ES-I3 (cell line): Measurements from ENCODE around the gene TRAPPC3L.

Experiments used
- H3K36me3 ChIP-seq: 2 replicates; pipeline ENCODE4 v1.6.1; 2013; ENCODE audit warnings: mild to moderate bottlenecking, low read length, control low read depth, moderate library complexity; ENCODE audit not compliant: insufficient read depth
- H3K4me1 ChIP-seq: 2 replicates; pipeline ENCODE4 v1.6.1; 2013; ENCODE audit warnings: mild to moderate bottlenecking, control low read depth, low read length; ENCODE audit not compliant: insufficient read depth
- H3K9ac ChIP-seq: 2 replicates; pipeline ENCODE4 v1.6.1; 2013; ENCODE audit warnings: low read depth, mild to moderate bottlenecking, low read length, moderate library complexity
- H3K9me3 ChIP-seq: 2 replicates; pipeline ENCODE4 v1.6.1; 2013; ENCODE audit warnings: mild to moderate bottlenecking, low read length, moderate library complexity; ENCODE audit not compliant: control insufficient read depth, insufficient read depth

TRAPPC3L gene

DNA sequence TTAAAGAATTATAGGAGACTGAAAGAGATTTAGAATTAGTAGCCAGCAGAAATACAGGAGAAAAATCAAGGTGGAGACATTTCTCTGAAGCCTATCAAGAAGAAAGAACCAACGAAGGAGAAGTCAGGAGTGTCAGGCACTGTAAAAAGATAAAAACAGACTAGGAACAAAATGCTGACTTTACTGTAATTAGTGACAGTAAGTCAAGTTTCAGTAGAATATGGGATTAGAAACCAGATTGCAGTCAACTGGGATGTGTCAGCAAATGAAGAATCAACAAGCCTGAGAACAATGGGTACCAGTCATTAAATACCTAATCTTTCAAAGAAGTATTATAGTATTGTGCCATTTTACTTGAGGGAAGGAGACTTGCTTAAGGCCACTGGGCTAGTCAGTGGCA, 62.7 kb downstream of the TRAPPC3L start:
- Histone ChIP-seq H3K9ac (no peak overlapping the region), H3K9me3 (no peaks in the 10 kb centered on the region), H3K4me1 (no peaks in the 10 kb centered on the region), H3K36me3 (no peaks in the 10 kb centered on the region)

GRCh38 chr6:116476002-116476678, 69.3 kb downstream of the TRAPPC3L start:
- H3K36me3 ChIP-seq = no peaks in the 10 kb centered on the region
- no peaks in the 10 kb centered on the region for H3K4me1 ChIP-seq
- H3K9me3 ChIP-seq = no peaks in the 10 kb centered on the region
- H3K9ac ChIP-seq = no peak overlapping the region

DNA sequence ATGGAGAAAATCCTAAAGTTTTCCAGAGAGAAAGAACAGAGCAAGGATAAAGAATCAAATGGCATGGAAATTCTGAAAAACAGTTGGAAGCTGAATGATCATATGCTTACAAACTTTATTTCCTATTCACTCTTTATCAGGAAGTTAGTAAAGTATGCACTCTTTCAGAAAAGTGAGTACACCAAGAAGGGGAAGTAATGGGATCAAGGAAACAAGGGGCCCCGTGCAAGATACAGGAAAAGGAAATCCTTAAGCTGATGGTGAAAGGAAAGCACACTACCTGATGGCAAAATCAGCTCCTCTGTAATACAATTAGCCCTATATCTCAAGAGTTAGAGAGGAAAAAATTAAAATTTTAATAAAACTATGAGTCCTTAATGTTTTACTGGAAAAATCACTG, 70.3 kb downstream of the TRAPPC3L start:
- H3K36me3 ChIP-seq = no peaks in the 10 kb centered on the region
- H3K9me3 ChIP-seq = no peaks in the 10 kb centered on the region
- H3K4me1 ChIP-seq = no peaks in the 10 kb centered on the region
- H3K9ac ChIP-seq = no peak overlapping the region

GRCh38 chr6:116472706-116473105, 72.8 kb downstream of the TRAPPC3L start:
- no peak overlapping the region for H3K9ac ChIP-seq
- H3K9me3 ChIP-seq = no peaks in the 10 kb centered on the region
- H3K4me1 ChIP-seq = no peaks in the 10 kb centered on the region
- no peaks in the 10 kb centered on the region for H3K36me3 ChIP-seq

GRCh38 chr6:116471531-116471930, 74.0 kb downstream of the TRAPPC3L start:
- no peaks in the 10 kb centered on the region for H3K36me3 ChIP-seq
- no peak overlapping the region for H3K9ac ChIP-seq
- no peaks in the 10 kb centered on the region for H3K9me3 ChIP-seq
- H3K4me1 ChIP-seq = no peaks in the 10 kb centered on the region

DNA sequence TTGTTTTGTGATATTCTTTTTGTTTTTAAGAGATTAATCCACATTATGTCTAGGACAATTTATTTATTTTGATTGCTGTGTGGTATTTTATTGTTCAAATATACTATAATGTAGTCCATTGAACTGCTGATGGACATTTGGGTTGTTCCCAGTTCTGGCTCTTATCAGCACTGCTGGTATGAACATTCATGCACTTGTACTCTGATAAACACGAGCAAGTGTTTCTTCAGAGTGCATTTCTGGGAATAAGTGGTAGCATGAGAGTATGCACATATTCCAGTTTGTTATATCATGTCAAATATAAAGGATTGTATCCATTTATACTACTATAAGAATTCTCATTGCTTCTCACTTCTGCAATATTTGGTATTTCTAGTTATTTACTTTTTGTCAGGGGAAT, 77.2 kb downstream of the TRAPPC3L start:
- H3K36me3 ChIP-seq = no peaks in the 10 kb centered on the region
- peaks cover 4% of the 10 kb centered on the region; the same call in 1 of the 2 replicates for H3K4me1 ChIP-seq
- H3K9ac ChIP-seq = no peak overlapping the region
- no peaks in the 10 kb centered on the region for H3K9me3 ChIP-seq

DNA sequence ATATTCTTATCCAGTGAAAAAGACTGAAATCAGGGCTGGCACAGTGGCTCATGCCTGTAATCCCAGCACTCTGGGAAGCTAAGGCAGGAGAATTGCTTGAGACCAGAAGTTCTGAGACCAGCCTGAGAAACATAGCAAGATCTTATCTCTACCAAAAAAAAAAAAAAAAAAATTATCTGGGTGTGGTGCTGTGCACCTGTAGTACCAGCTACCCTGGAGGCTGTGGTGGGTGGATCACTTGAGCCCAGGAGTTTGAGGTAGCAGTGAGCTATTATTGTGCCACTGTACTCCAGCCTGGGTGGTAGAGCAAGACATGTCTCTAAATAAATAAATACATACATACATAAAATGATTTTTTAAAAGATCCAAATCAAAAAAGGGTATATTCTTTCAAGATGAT, 78.0 kb downstream of the TRAPPC3L start:
- Histone ChIP-seq H3K4me1 (peaks cover 4% of the 10 kb centered on the region; the same call in 1 of the 2 replicates), H3K9ac (no peak overlapping the region), H3K9me3 (no peaks in the 10 kb centered on the region), H3K36me3 (no peaks in the 10 kb centered on the region)

- no peak overlapping the region for H3K9ac ChIP-seq
- H3K36me3 ChIP-seq = no peaks in the 10 kb centered on the region
- H3K4me1 ChIP-seq = peaks cover 4% of the 10 kb centered on the region; the same call in 1 of the 2 replicates
- no peaks in the 10 kb centered on the region for H3K9me3 ChIP-seq
Observed at GRCh38 chr6:116467096-116467495, 78.4 kb downstream of the TRAPPC3L start.

GRCh38 chr6:116465246-116465645, 80.2 kb downstream of the TRAPPC3L start:
- Histone ChIP-seq H3K4me1 (peaks cover 4% of the 10 kb centered on the region; the same call in 1 of the 2 replicates), H3K9ac (no peak overlapping the region), H3K36me3 (no peaks in the 10 kb centered on the region), H3K9me3 (no peaks in the 10 kb centered on the region)

GRCh38 chr6:116463301-116463700, 82.2 kb downstream of the TRAPPC3L start:
- no peak overlapping the region for H3K9ac ChIP-seq
- H3K36me3 ChIP-seq = no peaks in the 10 kb centered on the region
- no peaks in the 10 kb centered on the region for H3K9me3 ChIP-seq

GRCh38 chr6:116461932-116462885, 83.3 kb downstream of the TRAPPC3L start:
- Histone ChIP-seq H3K9me3 (no peaks in the 10 kb centered on the region), H3K36me3 (no peaks in the 10 kb centered on the region), H3K9ac (peak overlapping the region; percentile 47; the same call in 1 of the 2 replicates), H3K4me1 (peaks cover 4% of the 10 kb centered on the region; the same call in 1 of the 2 replicates)

More at GRCh38 chr6:116463301-116463700, 82.2 kb downstream of the TRAPPC3L start:
- H3K4me1 ChIP-seq = peaks cover 4% of the 10 kb centered on the region; the same call in 1 of the 2 replicates

GRCh38 chr6:116461331-116461931, 84.1 kb downstream of the TRAPPC3L start, which contains the start of gene CALHM6:
TSS of gene CALHM6 (plus strand) at chr6:116461375. CDS start at chr6:116461930, 555 bp downstream.
- no peaks in the 10 kb centered on the region for H3K9me3 ChIP-seq
- H3K4me1 ChIP-seq = peaks cover 4% of the 10 kb centered on the region; the same call in 1 of the 2 replicates
- peak within 1 kb of the TSS; percentile 47; the same call in 1 of the 2 replicates for H3K9ac ChIP-seq
- no peaks in the 10 kb centered on the region for H3K36me3 ChIP-seq

- no peaks in the 10 kb centered on the region for H3K36me3 ChIP-seq
Observed at GRCh38 chr6:116459927-116460326, 85.6 kb downstream of the TRAPPC3L start.

GRCh38 chr6:116458264-116458663, 87.2 kb downstream of the TRAPPC3L start:
- H3K9me3 ChIP-seq = no peaks in the 10 kb centered on the region
- no peaks in the 10 kb centered on the region; the same call in 1 of the 2 replicates for H3K4me1 ChIP-seq
- H3K36me3 ChIP-seq = no peaks in the 10 kb centered on the region
- H3K9ac ChIP-seq = no peak overlapping the region

More at GRCh38 chr6:116459927-116460326, 85.6 kb downstream of the TRAPPC3L start:
- Histone ChIP-seq H3K9me3 (no peaks in the 10 kb centered on the region), H3K4me1 (peaks cover 4% of the 10 kb centered on the region; the same call in 1 of the 2 replicates), H3K9ac (no peak overlapping the region)
